Parathyroid adenoma (tissue), 2 donors: ENCODE measurements around the gene FILIP1.

Experiments used
- H2AFZ ChIP-seq: fragments of 300-600 bp; sonication (generic); one replicate; pipeline ENCODE4 v1.7.0; 2017; ENCODE audit warnings: antibody characterized with exemption, mild to moderate bottlenecking
- H3K27ac ChIP-seq: fragments of 300-600 bp; sonication (generic); one replicate; pipeline ENCODE4 v1.7.0; 2017
- H3K27me3 ChIP-seq: fragments of 300-600 bp; sonication (generic); one replicate; pipeline ENCODE4 v1.7.0; 2017; ENCODE audit warnings: low read length; ENCODE audit not compliant: control insufficient read depth, insufficient read depth
- H3K36me3 ChIP-seq: fragments of 300-600 bp; sonication (generic); one replicate; pipeline ENCODE4 v1.7.0; 2017; ENCODE audit warnings: low read length; ENCODE audit not compliant: control insufficient read depth, insufficient read depth
- H3K4me1 ChIP-seq: fragments of 300-600 bp; sonication (generic); one replicate; pipeline ENCODE4 v1.7.0; 2017; ENCODE audit warnings: control low read depth
- H3K4me2 ChIP-seq: fragments of 300-600 bp; sonication (generic); one replicate; pipeline ENCODE4 v1.7.0; 2017; ENCODE audit warnings: low read length
- H3K4me3 ChIP-seq: fragments of 300-600 bp; sonication (generic); one replicate; pipeline ENCODE4 v1.7.0; 2017; ENCODE audit warnings: low read depth, low read length
- H3K79me2 ChIP-seq: fragments of 300-600 bp; sonication (generic); one replicate; pipeline ENCODE4 v1.7.0; 2017; ENCODE audit warnings: control low read depth
- H3K9ac ChIP-seq: fragments of 300-600 bp; sonication (generic); one replicate; pipeline ENCODE4 v1.7.0; 2017; ENCODE audit warnings: mild to moderate bottlenecking
- H3K9me3 ChIP-seq: fragments of 300-600 bp; sonication (generic); one replicate; pipeline ENCODE4 v1.7.0; 2017; ENCODE audit warnings: low read length; ENCODE audit not compliant: control insufficient read depth
- TF ChIP-seq, protein P1 (sequence below): fragments of 300-600 bp; sonication (generic); IDR thresholded peaks from one replicate; pipeline ENCODE4 v1.7.0; 2017; ENCODE audit warnings: antibody characterized with exemption, mild to moderate bottlenecking
- donor health status: primary hyperparathyroidism.

The FILIP1 gene

GRCh38 chr6:75283907-75284631 is 209.5 kb downstream of the FILIP1 start:
- Histone ChIP-seq H3K27ac (peak overlapping the region; percentile 88), H3K4me3 (peak overlapping the region; percentile 83), H3K79me2 (peaks cover 33% of the 10 kb centered on the region), H3K9ac (peak overlapping the region; percentile 58), H3K27me3 (no peaks in the 10 kb centered on the region), H3K36me3 (no peaks in the 10 kb centered on the region), H2AFZ (peak overlapping the region; percentile 99), H3K4me2 (peak overlapping the region; percentile 71), H3K9me3 (no peaks in the 10 kb centered on the region), H3K4me1 (peaks cover 9% of the 10 kb centered on the region)
- TF ChIP-seq, protein P1, sequence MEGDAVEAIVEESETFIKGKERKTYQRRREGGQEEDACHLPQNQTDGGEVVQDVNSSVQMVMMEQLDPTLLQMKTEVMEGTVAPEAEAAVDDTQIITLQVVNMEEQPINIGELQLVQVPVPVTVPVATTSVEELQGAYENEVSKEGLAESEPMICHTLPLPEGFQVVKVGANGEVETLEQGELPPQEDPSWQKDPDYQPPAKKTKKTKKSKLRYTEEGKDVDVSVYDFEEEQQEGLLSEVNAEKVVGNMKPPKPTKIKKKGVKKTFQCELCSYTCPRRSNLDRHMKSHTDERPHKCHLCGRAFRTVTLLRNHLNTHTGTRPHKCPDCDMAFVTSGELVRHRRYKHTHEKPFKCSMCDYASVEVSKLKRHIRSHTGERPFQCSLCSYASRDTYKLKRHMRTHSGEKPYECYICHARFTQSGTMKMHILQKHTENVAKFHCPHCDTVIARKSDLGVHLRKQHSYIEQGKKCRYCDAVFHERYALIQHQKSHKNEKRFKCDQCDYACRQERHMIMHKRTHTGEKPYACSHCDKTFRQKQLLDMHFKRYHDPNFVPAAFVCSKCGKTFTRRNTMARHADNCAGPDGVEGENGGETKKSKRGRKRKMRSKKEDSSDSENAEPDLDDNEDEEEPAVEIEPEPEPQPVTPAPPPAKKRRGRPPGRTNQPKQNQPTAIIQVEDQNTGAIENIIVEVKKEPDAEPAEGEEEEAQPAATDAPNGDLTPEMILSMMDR: no peak

- Histone ChIP-seq H3K9ac (no peak overlapping the region), H3K27ac (no peak overlapping the region), H3K4me1 (peaks cover 9% of the 10 kb centered on the region), H2AFZ (no peak overlapping the region), H3K79me2 (peaks cover 35% of the 10 kb centered on the region), H3K4me2 (peak overlapping the region; percentile 71), H3K9me3 (no peaks in the 10 kb centered on the region), H3K4me3 (peak overlapping the region; percentile 83), H3K36me3 (no peaks in the 10 kb centered on the region), H3K27me3 (no peaks in the 10 kb centered on the region)
- TF ChIP-seq, protein P1: no peak
These were observed 210.9 kb downstream of the FILIP1 start for GRCh38 chr6:75282706-75283105.

GRCh38 chr6:75281653-75282052 is 211.9 kb downstream of the FILIP1 start:
- Histone ChIP-seq H3K4me3 (no peak overlapping the region), H3K36me3 (no peaks in the 10 kb centered on the region), H2AFZ (no peak overlapping the region), H3K4me2 (peak overlapping the region; percentile 7), H3K79me2 (peaks cover 42% of the 10 kb centered on the region), H3K9ac (no peak overlapping the region), H3K4me1 (peaks cover 12% of the 10 kb centered on the region), H3K27me3 (no peaks in the 10 kb centered on the region), H3K27ac (no peak overlapping the region), H3K9me3 (no peaks in the 10 kb centered on the region)
- TF ChIP-seq, protein P1: no peak

DNA sequence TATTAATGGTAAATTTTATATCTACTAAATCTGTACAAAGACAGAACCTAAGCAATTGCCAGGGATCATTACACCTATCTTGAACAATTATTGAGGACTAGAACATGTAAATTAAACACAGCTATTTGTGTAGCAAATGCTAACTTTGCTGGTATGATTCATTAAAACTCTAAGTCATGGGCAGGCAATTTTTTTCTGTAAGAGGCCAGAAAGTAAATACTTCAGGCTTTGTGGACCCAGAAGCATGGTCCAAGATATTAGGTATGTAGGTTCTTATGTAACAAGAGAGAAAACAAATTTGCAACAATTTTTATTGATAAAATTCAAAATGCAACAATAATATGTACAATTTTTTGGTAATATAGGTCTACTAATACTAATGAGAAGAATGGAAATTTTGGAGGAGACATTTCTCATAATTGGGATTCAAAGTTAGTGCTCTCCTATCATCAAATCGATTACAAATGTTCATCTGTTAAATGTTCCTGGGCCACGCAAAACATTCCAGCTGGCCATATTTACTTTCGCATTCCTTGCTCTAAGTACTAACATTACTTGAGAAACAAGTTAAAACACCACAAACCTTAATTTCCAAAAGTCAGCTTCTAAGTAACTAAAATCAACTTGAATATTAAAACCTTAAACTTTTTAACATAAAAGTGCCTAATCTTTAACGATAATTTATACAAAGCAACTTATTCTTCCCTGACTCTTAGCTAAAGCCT is 213.3 kb downstream of the FILIP1 start:
- Histone ChIP-seq H3K9ac (no peak overlapping the region), H3K27ac (no peak overlapping the region), H3K27me3 (no peaks in the 10 kb centered on the region), H2AFZ (no peak overlapping the region), H3K4me2 (no peak overlapping the region), H3K4me3 (no peak overlapping the region), H3K9me3 (no peaks in the 10 kb centered on the region), H3K36me3 (no peaks in the 10 kb centered on the region), H3K79me2 (peaks cover 52% of the 10 kb centered on the region), H3K4me1 (peaks cover 17% of the 10 kb centered on the region)
- TF ChIP-seq, protein P1: no peak
